ENCODE results near the gene GCM1.

GRCh38 chr6:53090576-53090975 lies 58.1 kb downstream of the GCM1 start:
- TF ChIP-seq, protein P1, sequence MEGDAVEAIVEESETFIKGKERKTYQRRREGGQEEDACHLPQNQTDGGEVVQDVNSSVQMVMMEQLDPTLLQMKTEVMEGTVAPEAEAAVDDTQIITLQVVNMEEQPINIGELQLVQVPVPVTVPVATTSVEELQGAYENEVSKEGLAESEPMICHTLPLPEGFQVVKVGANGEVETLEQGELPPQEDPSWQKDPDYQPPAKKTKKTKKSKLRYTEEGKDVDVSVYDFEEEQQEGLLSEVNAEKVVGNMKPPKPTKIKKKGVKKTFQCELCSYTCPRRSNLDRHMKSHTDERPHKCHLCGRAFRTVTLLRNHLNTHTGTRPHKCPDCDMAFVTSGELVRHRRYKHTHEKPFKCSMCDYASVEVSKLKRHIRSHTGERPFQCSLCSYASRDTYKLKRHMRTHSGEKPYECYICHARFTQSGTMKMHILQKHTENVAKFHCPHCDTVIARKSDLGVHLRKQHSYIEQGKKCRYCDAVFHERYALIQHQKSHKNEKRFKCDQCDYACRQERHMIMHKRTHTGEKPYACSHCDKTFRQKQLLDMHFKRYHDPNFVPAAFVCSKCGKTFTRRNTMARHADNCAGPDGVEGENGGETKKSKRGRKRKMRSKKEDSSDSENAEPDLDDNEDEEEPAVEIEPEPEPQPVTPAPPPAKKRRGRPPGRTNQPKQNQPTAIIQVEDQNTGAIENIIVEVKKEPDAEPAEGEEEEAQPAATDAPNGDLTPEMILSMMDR (IDR thresholded peaks at IDR 0.05; ENCODE audit: low read depth, low read length, poor library complexity, severe bottlenecking) = no peak
- TF ChIP-seq EZH2phosphoT487 (IDR thresholded peaks at IDR 0.05; ENCODE audit: borderline replicate concordance, low read length) = no peak
